Body of pancreas (tissue), 4 donors: Measurements from ENCODE around the gene LMOD1.

Experiments
- POLR2A ChIP-seq, 3 donors: fragments of 450-650 bp; IDR thresholded peaks; one replicate each; pipeline ENCODE4 v1.6.1; 2016; ENCODE audit warnings: antibody characterized with exemption in 3 of 3, mild to moderate bottlenecking in 2 of 3
- TF ChIP-seq, protein P1 (sequence below), 7 experiments: fragments of 450-650 bp in 4 of 7; fragments of 200-600 bp in 3 of 7; sonication (generic) in 3 of 7; IDR thresholded peaks; one replicate each; pipeline ENCODE4 v1.5.1; 2016 to 2019; ENCODE audit warnings: antibody characterized with exemption in 7 of 7

DNA sequence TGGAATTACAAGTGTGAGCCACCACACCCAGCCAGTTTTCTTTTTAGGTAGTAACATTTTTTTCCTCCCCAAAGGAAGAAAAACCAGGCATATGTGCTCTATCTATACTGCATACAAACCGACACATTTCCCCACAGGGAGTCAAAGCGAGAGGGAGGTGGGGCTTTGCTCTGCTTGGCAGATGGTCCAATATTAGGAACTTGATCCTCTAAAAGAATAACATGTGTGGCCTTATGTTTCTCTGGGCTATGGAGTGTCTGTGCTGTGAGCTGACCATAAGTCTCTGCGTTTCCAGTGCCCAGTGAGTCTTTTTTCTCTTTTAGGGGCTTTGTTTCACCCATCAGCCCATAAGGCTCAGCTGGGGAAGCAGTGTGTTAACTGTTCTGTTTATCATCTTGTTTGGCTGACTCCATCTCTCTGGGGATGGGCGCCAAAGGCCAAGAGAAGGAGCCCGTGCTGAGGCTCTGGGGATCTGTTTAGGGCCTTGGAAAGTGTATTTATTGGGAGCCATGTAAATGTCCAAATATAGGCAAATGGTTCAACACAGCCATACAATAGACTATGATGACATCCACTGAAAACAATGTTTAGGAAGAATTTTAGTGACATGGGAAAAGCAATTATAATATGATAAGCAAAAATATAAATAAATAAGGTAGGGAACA is 20.2 kb downstream of the LMOD1 start:
- TF ChIP-seq, protein P1, sequence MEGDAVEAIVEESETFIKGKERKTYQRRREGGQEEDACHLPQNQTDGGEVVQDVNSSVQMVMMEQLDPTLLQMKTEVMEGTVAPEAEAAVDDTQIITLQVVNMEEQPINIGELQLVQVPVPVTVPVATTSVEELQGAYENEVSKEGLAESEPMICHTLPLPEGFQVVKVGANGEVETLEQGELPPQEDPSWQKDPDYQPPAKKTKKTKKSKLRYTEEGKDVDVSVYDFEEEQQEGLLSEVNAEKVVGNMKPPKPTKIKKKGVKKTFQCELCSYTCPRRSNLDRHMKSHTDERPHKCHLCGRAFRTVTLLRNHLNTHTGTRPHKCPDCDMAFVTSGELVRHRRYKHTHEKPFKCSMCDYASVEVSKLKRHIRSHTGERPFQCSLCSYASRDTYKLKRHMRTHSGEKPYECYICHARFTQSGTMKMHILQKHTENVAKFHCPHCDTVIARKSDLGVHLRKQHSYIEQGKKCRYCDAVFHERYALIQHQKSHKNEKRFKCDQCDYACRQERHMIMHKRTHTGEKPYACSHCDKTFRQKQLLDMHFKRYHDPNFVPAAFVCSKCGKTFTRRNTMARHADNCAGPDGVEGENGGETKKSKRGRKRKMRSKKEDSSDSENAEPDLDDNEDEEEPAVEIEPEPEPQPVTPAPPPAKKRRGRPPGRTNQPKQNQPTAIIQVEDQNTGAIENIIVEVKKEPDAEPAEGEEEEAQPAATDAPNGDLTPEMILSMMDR (IDR thresholded peaks at IDR 0.05), result no peak
- no peak for TF ChIP-seq POLR2A (IDR thresholded peaks at IDR 0.05)
